ENCODE data around the gene KCNA2.

KCNA2 gene

DNA sequence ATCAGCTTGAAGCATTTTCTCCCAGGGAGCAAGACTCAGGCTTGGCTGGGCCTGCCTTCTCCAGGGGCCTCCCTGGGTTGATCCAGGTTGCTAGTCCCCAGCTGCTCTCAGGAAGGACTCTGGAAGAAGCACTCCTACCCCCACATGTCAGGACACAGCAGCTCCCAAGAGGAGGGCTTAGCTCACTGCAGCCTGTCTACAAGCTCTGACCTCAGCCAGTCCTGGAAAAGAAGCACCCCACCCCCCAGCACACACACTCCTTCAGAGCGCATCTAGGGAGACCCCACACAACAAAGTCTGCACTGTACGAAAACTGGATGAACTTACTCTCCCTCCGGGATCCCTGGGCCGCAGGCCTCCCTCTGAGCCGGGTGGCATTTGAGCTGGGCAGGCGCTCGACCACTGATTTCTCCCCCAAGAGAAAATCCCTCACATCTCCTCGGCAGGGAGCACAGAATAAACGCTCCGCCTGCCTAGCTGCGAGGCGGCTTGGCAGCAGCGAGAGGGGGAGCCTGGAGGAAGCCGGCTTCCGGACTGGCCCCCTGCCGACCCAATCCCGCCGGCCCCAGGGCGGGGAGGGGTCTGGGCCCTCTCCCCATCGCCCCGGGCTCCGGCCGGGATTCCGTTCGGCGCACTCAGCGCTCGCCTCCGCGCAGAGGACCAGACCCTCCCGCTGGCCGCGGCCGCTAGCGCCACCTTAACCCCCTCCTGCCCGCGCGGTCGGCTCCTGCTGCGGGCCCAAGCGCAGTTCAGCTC lies at the start of gene KCNA2 (continued):
- TF ChIP-seq BCL11A (tag by site-specific recombination; IDR thresholded peaks at IDR 0.05; ENCODE audit: low read depth) (no peak), YY1 (tag by site-specific recombination; IDR thresholded peaks at IDR 0.05) (no peak), KLF1 (tag by site-specific recombination; IDR thresholded peaks at IDR 0.05) (no peak), ZNF112 (tag by site-specific recombination; IDR thresholded peaks at IDR 0.05) (no peak), FEZF1 (tag by site-specific recombination; IDR thresholded peaks at IDR 0.05) (no peak), SP3 (tag by site-specific recombination; IDR thresholded peaks at IDR 0.05) (peak; percentile 35; the same call in 1 of the 2 replicates), KLF7 (tag by site-specific recombination; IDR thresholded peaks at IDR 0.05; ENCODE audit: borderline replicate concordance) (no peak), TRIM28 (IDR thresholded peaks at IDR 0.05; ENCODE audit: borderline replicate concordance, low read length) (0 out of 2 replicates have a peak, but pooled peaks have one; percentile 28), GFI1B (tag by site-specific recombination; IDR thresholded peaks at IDR 0.05) (no peak), ZNF658 (tag by site-specific recombination; IDR thresholded peaks at IDR 0.05) (no peak), ZNF777 (tag by site-specific recombination; IDR thresholded peaks at IDR 0.05; ENCODE audit: borderline replicate concordance) (no peak), ZNF302 (tag by site-specific recombination; IDR thresholded peaks at IDR 0.05; ENCODE audit: low read depth) (no peak), ZFP41 (tag by site-specific recombination; IDR thresholded peaks at IDR 0.05; ENCODE audit: borderline replicate concordance) (no peak), ZNF211 (tag by site-specific recombination; IDR thresholded peaks at IDR 0.05; ENCODE audit: low read depth) (no peak), ZNF529 (tag by site-specific recombination; IDR thresholded peaks at IDR 0.05; ENCODE audit: insufficient replicate concordance) (no peak), ZNF530 (tag by site-specific recombination; IDR thresholded peaks at IDR 0.05; ENCODE audit: low read depth) (no peak), ZNF223 (tag by site-specific recombination; IDR thresholded peaks at IDR 0.05) (no peak), ZNF677 (tag by site-specific recombination; IDR thresholded peaks at IDR 0.05) (no peak), MYNN (tag by site-specific recombination; IDR thresholded peaks at IDR 0.05; ENCODE audit: borderline replicate concordance) (no peak), ZNF214 (tag by site-specific recombination; IDR thresholded peaks at IDR 0.05; ENCODE audit: borderline replicate concordance) (no peak), OSR2 (tag by site-specific recombination; IDR thresholded peaks at IDR 0.05) (peak; percentile 55; the same call in 1 of the 2 replicates), ZNF121 (tag by site-specific recombination; IDR thresholded peaks at IDR 0.05) (no peak), SCRT2 (tag by site-specific recombination; IDR thresholded peaks at IDR 0.05) (no peak)
- TF ChIP-seq, protein P1, sequence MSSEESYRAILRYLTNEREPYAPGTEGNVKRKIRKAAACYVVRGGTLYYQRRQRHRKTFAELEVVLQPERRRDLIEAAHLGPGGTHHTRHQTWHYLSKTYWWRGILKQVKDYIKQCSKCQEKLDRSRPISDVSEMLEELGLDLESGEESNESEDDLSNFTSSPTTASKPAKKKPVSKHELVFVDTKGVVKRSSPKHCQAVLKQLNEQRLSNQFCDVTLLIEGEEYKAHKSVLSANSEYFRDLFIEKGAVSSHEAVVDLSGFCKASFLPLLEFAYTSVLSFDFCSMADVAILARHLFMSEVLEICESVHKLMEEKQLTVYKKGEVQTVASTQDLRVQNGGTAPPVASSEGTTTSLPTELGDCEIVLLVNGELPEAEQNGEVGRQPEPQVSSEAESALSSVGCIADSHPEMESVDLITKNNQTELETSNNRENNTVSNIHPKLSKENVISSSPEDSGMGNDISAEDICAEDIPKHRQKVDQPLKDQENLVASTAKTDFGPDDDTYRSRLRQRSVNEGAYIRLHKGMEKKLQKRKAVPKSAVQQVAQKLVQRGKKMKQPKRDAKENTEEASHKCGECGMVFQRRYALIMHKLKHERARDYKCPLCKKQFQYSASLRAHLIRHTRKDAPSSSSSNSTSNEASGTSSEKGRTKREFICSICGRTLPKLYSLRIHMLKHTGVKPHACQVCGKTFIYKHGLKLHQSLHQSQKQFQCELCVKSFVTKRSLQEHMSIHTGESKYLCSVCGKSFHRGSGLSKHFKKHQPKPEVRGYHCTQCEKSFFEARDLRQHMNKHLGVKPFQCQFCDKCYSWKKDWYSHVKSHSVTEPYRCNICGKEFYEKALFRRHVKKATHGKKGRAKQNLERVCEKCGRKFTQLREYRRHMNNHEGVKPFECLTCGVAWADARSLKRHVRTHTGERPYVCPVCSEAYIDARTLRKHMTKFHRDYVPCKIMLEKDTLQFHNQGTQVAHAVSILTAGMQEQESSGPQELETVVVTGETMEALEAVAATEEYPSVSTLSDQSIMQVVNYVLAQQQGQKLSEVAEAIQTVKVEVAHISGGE (tag by site-specific recombination; conservative IDR thresholded peaks at IDR 0.05; ENCODE audit: low read depth) = peak; percentile 96
- TF ChIP-seq, protein P2, sequence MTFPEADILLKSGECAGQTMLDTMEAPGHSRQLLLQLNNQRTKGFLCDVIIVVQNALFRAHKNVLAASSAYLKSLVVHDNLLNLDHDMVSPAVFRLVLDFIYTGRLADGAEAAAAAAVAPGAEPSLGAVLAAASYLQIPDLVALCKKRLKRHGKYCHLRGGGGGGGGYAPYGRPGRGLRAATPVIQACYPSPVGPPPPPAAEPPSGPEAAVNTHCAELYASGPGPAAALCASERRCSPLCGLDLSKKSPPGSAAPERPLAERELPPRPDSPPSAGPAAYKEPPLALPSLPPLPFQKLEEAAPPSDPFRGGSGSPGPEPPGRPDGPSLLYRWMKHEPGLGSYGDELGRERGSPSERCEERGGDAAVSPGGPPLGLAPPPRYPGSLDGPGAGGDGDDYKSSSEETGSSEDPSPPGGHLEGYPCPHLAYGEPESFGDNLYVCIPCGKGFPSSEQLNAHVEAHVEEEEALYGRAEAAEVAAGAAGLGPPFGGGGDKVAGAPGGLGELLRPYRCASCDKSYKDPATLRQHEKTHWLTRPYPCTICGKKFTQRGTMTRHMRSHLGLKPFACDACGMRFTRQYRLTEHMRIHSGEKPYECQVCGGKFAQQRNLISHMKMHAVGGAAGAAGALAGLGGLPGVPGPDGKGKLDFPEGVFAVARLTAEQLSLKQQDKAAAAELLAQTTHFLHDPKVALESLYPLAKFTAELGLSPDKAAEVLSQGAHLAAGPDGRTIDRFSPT (tag by site-specific recombination; IDR thresholded peaks at IDR 0.05) = no peak
- TF ChIP-seq, protein P3, sequence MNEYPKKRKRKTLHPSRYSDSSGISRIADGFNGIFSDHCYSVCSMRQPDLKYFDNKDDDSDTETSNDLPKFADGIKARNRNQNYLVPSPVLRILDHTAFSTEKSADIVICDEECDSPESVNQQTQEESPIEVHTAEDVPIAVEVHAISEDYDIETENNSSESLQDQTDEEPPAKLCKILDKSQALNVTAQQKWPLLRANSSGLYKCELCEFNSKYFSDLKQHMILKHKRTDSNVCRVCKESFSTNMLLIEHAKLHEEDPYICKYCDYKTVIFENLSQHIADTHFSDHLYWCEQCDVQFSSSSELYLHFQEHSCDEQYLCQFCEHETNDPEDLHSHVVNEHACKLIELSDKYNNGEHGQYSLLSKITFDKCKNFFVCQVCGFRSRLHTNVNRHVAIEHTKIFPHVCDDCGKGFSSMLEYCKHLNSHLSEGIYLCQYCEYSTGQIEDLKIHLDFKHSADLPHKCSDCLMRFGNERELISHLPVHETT (tag by site-specific recombination; IDR thresholded peaks at IDR 0.05) = no peak
- TF ChIP-seq, protein P4, sequence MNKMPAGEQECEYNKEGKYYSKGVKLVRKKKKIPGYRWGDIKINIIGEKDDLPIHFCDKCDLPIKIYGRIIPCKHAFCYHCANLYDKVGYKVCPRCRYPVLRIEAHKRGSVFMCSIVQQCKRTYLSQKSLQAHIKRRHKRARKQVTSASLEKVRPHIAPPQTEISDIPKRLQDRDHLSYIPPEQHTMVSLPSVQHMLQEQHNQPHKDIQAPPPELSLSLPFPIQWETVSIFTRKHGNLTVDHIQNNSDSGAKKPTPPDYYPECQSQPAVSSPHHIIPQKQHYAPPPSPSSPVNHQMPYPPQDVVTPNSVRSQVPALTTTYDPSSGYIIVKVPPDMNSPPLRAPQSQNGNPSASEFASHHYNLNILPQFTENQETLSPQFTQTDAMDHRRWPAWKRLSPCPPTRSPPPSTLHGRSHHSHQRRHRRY (tag by site-specific recombination; IDR thresholded peaks at IDR 0.05) = no peak
- TF ChIP-seq, protein P5, sequence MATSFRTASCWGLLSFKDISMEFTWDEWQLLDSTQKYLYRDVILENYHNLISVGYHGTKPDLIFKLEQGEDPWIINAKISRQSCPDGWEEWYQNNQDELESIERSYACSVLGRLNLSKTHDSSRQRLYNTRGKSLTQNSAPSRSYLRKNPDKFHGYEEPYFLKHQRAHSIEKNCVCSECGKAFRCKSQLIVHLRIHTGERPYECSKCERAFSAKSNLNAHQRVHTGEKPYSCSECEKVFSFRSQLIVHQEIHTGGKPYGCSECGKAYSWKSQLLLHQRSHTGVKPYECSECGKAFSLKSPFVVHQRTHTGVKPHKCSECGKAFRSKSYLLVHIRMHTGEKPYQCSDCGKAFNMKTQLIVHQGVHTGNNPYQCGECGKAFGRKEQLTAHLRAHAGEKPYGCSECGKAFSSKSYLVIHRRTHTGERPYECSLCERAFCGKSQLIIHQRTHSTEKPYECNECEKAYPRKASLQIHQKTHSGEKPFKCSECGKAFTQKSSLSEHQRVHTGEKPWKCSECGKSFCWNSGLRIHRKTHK (tag by site-specific recombination; IDR thresholded peaks at IDR 0.05) = no peak
- TF ChIP-seq, protein P6, sequence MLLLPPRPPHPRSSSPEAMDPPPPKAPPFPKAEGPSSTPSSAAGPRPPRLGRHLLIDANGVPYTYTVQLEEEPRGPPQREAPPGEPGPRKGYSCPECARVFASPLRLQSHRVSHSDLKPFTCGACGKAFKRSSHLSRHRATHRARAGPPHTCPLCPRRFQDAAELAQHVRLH (tag by site-specific recombination; IDR thresholded peaks at IDR 0.05) = no peak
